ENCODE data around the gene SGK2.

Gene SGK2

DNA sequence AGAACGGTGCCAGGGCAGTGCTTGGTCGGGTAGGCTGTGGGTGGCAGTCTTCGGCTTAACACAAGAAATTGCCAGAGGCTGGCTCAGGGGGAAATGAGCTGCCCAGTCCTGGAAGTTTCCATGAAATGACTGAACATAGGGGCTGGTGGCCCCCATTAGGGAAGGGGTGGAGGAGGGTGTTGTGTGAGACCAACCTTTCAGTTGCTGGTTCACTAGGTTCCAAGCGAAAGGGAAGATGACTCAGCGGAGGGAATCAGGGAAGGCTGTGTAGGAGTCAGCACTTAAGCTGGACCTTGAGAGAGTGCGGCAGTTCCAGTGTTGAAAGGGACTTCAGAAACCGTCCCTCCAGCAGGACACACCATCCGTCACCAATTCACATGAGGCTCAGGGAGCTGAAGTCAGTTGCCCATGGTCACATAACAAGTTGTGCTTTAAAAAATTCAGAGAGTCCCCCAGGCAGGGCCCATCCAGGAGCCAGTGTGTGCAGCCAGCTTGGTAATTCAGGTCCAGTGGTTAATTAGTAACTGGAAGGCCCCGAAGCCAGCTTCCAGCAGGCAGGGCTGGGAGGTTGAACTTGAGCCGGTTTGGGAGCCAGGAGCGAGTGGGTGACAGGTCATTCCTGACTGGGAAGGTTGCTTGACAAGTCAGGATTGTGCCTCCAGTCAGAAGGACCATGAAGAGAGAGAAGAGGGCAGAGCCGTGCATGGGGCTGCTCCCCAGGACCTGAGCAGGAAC is at the start of gene SGK2:
SGK2 (plus strand) TSS at position 616 of the 735 bp plus-strand sequence. CDS start 7,469 bp downstream, outside the sequence.
- no peak for FAIRE-seq

DNA sequence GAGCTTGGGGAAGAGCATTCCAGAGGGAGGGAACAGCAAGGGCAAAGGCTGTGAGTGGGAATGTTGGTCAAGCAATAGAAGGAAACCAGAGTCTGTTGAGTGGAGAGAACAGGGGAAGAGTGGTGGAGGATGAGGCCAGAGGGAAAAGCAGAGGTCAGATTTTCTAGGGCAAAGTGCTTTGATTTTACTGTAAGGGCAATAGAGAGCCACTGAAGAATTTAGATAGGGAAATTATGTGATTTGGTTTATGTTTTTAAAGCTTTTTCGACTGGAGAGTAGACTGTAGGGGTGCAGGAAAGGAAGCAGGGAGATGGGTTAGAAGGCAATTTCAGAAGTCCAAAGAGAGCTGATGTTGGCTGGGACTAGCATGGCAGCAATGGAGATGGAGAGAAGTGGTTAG is 46.9 kb upstream of the SGK2 start:
- FAIRE-seq = no peak

DNA sequence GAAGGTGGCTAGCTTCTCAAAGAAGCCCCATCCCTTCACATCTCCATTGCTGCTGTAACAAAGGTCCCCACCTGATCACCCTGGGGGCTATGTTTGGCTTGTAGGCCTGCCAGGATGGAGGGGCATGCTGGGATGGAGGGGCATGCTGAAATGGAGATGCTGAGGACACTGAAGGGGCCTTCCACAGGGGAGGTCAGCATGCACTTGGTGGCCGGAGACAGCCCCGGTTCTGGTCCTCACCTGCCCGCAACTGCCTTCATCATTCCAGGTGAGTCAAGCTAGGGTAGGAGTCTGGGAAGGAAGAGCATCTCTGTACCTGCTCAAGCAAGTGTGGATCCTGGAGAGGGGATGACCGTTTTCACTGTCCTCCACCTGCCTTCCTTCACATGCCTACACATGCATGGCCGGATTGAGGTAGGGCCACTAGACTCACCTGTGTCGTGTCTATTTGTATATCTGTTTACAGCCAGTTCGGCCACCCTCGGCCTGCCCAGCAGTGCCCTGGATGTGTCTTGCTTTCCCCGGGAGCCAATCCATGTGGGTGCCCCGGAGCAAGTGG is 45.4 kb upstream of the SGK2 start:
- no peak for FAIRE-seq

DNA sequence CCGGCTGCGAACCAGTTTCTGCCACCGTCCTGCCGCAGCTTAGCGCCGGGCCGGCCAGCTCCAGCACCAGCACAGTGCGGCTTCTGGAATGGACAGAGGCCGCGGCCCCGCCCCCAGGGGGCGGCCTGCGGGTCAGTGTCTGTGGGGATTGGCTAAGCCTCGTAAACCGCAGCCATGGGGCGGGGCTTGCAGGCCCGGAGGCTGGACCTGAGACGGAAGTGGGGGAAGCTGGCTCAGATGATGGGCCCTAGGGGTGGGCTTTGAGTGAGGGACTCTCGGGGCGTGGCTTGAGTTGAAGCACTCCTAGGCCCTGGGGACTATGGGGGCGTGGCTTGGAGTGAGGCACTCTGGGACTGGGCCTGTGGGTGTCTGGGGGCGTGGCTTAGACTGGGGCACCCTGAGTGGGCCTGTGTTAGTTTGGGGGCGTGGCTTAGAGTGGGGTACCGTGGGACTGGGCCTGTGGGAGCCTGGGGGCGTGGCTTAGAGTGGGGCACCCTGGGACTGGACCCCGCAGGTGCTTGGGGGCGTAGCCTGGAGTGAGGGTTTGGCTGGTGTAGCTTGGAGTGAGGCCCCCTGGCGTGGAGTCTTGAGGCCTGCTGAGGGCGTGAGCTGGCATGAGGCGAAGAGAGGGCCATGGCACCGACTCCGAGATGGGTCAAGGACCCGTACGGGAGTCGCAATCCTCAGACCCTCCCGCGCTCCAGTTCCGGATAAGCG is 44.7 kb upstream of the SGK2 start:
- FAIRE-seq = peak; percentile 94

DNA sequence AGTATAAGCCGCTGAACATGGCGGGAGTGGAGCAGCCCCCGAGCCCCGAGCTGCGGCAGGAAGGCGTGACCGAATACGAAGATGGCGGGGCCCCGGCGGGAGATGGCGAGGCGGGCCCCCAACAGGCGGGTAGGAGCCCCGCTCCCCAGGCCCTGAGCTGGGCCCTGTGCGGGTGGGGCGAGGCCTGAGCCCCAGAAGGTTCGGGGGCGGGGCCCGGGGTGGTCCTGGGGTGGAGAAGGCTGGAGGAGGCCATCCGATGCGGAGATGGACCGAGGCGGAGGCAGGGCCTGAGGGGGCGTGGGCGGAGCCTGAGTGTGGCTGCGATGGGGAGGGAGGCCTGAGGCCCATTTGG is 44.2 kb upstream of the SGK2 start:
- no peak for FAIRE-seq

DNA sequence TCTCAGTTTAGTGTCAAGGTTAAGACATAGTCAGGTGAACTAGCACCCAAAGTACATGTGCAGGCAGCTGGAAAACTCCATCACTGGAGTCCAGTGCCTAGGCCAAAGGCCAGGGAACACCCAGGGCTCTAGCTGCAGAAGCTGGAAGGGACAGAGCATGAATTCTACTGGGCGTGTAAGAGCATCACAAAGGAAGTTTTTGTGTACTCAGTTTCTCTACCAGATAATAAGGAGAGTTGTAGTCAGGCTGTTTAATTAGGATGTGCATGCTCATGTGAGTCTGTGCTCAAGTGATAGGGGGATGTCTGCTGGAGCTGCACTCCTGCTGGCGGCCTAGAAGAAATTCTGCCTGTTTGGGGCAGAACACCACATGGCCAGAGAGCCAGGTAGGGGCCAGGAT is 43.2 kb upstream of the SGK2 start:
- FAIRE-seq = no peak

DNA sequence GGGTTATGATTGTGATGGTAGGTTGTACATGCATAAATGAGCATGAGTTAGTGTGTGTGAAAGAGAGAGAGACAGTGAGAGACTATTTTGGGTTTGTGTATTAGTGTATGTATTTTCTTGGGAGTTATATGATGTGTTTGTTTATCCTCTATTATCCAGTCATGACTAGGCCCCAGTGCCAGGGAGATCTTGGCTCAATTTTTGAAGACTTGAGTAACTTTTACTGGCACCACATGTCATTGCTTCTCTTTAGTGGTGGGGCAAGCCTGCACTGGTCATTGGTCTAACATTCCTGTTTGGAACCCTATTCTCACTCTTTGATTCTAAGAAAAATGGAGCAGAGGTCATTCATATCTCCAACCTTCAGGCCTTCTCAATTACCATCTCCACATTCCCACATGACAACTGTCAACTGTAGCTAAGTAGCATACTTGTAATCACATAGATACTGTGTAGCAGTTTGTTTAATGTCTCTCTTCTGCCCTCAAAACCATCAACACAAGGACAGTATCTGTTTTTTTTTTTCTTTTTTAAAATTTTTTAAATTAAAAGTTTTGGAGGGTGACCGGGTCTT is 42.5 kb upstream of the SGK2 start:
- FAIRE-seq = no peak

DNA sequence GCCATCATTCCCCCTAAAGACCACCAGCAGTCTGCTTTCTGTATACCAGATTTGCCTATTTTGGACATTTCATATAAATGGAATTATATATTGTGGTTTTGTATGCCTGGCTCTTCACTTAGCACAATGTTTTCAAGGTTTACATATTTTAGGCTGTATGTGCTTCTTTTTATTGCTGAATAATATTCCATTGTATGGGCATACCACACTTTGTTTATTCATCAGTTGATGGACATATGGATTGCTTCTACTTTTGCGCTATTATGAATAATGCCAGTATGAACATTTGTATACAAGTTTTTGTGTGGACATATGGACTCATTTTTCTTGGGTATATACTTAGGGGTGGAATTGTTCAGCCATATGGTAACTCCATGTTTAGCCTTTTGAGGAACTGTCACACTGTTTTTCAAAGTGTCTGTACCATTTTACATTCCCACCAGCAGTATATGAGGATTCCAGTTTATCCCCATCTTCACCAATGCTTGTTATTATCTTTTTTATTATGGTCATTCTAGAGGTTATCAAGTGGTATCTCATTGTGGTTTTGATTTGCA is 38.7 kb upstream of the SGK2 start:
- no peak for FAIRE-seq

DNA sequence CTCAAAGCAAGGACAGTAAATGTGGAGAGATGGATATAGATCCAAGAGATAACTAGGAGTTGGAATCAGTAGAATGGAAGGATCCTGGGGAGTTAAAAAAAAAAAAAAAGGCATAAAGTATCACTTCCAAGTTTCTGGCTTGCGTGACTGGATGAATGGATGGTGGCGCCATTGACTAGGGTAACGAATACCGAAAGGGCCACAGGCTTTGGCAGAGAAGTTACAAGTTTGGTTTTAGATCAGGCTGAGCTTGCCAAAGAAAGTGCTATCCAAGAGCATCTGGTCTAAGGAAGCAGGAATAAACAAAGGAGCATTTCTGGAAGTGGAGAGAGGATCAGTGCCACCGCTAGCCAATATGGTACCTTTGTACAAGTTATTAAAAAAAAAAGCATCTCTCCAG is 33.8 kb upstream of the SGK2 start:
- FAIRE-seq = no peak

DNA sequence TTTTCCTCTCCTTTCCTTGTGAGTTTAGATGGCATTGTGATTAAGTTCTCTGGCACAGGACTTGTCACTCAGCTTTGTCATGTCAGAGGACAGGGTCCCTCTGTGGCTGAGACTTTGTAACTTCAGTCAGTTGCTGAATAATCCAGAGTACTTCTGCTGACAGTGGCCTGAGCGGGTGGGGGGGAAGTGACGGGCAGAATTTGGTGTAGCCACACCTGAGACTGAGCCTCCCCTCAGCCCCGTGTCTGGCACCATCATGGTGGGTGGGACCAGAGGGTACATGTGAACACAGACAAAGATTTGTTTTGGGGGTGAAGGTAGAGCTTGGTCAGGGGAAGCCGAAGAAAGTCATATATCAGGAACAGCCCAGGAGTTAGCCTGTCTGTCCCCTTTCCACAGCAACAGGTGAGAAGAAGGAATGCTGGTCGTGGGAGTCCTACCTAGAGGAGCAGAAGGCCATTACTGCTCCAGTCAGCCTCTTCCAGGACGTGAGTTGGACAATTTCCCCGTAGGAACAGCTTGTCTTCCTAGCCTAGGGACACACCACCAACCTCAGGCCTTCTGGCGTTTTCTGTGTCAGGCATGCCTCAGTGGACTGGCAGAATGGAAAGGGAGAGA is 30.5 kb upstream of the SGK2 start:
- FAIRE-seq = no peak

DNA sequence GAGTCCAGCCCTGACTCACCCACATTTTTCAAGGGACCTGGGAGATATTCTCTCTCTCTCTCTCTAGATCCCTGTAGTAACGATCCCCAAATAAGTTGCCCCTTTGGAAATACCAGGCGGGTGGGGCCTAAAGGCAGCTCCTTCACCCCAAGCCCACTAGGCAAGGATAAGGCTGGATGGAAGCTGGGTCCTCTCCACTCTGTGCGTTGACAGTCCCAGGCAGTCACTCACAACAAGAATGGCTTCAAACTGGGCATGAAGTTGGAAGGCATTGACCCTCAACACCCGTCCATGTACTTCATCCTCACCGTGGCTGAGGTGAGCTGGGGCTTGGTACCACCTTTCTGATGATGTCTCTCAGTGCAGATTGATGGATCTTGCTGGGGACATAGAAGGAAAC is 29.8 kb upstream of the SGK2 start:
- FAIRE-seq = no peak

DNA sequence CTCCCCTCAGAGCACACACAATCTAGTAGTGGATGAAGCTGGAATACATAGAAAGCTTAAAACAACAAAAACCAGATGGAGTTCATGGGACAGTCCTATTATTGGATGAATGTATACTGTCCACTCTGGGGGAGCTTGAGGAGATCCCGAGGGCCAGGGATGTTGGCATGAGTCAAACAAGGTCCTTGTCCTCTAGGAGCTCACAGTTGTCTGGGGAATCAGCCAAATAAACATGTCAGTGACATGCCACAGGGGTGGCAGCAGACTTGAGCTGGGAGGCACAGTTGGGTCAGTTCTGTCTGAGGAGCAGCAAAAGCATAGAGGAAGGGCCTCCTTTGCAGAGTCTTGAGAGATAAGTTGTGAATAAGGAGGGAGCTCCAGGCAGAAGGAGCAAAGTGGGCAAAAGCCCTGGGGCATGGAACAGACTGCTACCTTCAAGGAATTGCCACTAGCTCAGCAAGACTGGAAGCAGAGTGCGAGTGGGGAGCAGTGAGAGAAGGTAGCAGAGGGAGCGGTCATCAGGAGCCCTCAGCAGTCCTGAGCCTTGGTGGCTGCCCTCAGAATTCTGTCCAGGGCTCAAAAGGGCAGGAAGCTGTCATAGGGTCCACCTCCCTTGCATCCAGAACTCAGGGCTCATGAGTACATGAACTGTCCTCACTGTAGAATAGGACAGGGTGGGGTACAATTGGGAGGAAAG is 29.2 kb upstream of the SGK2 start:
- FAIRE-seq = no peak

DNA sequence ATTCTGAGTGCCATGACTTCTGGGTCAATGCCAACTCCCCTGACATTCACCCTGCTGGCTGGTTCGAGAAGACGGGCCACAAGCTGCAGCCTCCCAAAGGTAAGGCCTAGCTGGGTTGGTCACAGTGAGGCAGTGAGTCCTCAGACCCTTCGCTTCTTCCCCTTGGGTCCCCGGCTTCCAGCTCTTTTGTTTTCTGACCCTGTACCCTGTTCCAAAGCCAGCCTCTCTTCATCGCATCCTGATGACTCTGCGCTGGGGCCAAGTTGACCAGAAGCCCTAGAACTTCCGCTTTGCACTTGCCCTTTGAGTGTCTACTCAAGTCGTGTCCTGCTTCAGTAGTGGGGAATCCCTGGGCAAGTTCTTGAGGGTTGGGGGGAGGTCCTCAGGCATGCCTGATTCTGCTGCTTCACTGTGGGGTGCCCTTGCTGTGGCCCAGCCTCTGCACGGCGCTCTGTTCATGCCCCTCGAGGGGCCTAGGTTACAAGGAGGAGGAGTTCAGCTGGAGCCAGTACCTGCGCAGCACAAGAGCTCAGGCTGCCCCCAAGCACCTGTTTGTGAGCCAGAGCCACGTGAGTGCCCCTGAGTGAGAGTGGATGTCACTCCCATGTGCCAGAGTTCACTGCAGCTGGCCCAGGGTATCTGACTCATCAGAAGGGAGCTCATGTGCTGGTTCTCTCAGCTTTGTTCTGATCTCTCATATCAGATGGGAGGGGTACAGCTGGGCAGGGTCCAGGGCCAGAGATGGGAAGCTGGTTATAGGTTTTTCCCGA is 28.3 kb upstream of the SGK2 start:
- no peak for FAIRE-seq

DNA sequence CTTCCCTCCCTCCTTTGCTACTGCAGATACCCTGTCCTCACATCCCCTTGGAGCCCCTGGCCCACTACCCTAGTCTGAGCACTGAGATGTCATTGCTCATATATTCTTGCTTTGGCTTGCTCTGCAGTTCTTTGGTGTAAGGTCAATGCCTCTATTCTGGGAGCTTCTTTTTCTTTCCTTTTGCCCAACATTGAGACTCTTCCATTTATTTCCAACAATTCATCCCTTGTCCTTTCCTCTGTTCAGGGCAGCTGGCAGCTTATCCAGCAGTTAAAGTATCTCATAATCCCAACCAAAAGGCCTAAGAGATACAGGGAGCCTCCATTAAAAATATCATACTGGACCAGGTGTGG is 27.8 kb upstream of the SGK2 start:
- no peak for FAIRE-seq

DNA sequence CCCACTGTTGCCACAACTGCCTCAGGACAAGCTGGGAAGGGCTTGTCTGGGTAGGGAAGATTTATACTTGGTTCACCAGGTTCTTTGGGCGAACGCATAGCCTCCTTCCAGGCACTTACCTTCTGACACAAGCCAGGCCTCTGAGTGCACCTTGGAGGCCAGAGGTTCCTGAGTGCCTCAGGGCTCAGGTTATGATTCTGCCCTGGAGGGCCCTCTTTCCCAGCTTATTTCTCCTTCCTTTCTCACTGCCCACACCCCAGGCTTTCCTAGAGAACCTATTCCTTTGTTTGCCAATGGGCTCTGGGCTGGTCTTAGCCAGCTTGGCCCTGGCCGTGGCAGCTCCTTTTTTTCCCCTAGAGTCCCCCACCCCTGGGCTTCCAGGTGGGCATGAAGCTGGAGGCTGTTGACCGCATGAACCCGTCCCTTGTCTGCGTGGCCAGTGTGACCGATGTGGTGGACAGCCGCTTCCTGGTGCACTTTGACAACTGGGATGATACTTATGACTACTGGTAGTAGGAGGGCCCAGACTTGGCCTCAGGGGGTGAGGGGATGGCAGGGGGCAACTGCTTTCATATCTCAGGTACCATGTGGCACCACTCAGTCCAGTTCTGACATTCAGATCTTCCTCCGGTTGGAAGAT is 26.3 kb upstream of the SGK2 start:
- no peak for FAIRE-seq

DNA sequence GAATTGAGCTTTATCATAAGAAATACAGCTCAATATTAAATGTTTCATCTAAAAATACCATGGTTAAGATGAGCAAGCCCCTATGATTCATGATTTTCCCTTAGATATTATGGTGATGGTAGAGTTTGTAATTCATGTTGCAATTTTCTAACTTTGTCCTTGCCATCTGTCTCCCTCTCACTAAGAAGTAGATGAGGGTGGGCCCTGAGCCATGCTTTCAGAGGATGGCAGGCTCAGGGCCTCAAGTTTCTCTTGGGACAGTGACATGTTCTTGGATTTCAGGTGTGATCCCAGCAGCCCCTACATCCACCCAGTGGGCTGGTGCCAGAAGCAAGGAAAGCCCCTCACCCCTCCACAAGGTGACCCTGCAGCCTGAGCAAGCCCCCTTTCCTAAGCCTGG is 25.8 kb upstream of the SGK2 start:
- no peak for FAIRE-seq

DNA sequence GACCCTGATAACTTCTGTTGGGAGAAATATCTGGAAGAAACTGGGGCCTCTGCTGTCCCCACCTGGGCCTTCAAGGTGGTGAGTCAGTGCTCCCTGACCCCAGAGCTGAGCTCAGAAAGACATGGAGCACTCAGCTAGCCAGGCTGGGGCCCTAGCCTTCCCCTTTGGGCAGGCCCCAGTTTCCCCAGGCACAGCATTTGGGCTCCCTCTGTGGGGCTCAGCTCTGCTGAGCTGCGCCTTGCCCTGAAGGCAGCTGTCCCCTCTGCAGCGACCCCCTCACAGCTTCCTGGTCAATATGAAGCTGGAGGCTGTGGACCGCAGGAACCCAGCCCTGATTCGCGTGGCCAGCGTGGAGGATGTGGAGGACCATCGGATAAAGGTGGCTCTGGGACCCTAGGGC is 24.8 kb upstream of the SGK2 start:
- FAIRE-seq = no peak

DNA sequence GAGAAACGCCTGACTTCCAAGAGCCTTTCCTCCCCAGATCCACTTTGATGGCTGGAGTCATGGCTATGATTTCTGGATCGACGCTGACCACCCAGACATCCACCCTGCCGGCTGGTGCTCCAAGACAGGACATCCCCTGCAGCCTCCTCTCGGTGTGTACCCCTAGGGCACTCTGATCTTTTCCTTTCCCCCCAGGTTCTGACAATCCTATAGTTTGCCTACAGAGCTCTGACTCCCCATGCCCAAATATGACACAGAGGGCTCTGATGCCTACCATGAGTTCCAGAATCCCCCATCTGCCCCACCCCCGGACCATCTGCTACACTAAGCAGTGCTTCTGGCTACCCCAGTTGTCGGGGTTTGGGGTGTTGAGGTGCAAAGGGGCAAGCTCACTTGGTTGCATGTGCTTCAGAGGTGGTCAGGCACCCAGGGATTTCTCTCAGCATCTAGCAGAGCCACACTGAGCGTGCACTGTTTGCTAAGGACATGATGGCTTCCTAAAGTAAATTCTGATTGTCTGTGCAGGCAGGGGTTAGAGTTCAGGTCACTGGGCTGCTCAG is 24.0 kb upstream of the SGK2 start:
- no peak for FAIRE-seq

DNA sequence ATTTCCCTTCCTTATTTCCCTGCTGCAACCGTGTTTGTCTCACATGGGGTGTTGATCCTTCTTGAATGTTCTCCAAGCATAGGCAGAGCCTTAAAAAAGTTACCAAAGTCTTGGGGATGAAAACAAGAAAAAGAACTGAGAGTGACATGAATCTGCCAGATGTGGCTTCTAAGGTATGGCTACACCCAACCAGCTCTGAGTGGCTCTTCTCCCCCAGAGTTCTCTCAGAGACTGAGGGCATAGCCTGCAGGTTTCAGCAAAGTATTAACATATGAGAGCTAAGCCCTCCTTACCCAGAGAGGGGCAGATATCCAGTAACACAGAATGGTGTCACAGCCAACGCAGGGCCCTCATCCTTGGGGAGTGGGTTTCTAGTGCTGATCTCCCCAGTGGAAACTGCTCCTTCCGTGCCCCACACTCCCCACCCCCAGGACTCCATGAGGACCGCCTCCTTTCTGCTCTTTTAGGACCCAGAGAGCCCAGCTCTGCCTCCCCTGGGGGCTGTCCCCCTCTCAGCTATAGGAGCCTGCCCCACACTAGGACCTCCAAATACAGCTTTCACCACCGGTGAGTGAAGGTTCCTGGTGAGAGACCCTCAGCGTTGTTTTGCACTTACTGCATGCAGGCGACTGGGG is 23.3 kb upstream of the SGK2 start:
- no peak for FAIRE-seq

DNA sequence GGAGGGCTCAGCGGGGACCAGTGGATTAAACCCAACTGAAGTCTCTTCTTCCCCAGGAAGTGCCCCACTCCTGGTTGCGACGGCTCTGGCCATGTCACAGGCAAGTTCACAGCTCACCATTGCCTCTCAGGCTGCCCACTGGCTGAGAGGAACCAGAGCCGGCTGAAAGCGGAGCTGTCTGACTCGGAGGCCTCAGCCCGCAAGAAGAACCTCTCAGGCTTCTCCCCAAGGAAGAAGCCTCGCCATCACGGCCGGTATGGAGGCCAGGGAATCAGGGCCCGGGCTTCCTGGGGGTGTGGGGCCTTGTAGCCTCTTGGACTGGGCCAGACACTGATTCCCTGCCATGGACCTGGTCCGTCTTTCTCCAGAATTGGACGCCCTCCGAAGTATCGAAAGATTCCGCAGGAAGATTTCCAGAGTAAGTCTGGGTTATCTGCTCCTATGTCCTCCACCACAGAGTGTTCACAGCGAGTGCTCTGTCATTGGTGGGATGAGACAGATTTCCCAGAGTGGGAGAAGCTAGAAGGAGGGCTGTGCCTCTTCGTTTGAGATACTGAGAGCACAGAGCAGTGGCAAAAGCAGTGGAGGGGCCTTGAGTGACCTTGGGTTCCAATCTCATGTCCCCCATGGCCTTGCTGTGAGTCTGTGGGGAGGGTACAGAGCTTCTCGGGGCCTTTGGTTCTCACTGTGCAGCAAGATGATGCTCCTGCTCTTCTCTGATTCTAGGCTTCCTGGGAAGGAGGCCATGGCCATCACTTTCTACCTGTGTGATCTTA is 22.6 kb upstream of the SGK2 start:
- FAIRE-seq = no peak
